ENCODE results near the gene OGN. TPM values are rescaled to one million over a fixed set of nuclear protein-coding genes. Genes with fewer than 3 reads are reported as not detected.

Gene OGN
- total and polyA plus RNA-seq, 2 of the 13 experiments (the other 11 are each of a cell fraction or from before 2014, with no cell fraction given) = not detected

DNA sequence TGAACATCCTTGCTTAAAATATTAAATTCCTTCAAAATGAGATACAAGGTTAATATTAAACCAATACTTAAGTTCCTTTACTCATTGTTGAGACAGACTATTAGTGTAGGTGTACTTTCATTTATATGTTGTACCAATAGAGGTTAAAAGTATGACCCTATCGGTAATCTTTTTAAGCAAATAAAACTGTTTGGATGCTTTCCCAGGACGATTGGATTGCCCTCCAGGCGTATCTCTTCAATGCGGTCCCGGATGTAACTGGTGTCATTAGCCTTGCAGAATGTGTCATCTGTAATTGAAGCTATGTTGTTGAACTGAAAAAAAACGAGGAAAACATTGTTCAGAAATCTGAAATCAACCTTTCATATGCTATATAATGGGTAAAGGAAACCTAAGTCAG is 18.9 kb downstream of the OGN start:
- ATAC-seq = no peak
- ChIA-PET POLR2A (no interaction called here), CTCF (ENCODE audit: low intra/inter-chr PET ratio, low total read pairs) (no interaction called here)
- intact Hi-C loops (cut with micrococcal nuclease; ENCODE audit: unreplicated experiment) (no loop called here), in situ Hi-C loops (cut with HindIII; ENCODE audit: extremely low pct_ligation_motif_present, low pct_unique_long_range_greater_than_20kb) (no loop called here)
- BruUV-seq (replicated peaks) = no TSS peak
- Histone ChIP-seq H2AFZ (ENCODE audit: low read length) (no peak overlapping the region), H3K27me3 (ENCODE audit: control insufficient read depth in 1 of 2, insufficient read depth in 2 of 2, low read length in 2 of 2) (no peaks in the 10 kb centered on the region), H3K4me2 (ENCODE audit: low read depth, low read length) (no peak overlapping the region), H3K36me3 (replicated peaks in 1 of 2; ENCODE audit: control insufficient read depth in 1 of 2, insufficient read depth in 2 of 2, low read length in 2 of 2) (no peaks in the 10 kb centered on the region), H3K9me3 (ENCODE audit: low read length) (no peaks in the 10 kb centered on the region), H3K79me2 (ENCODE audit: insufficient read depth, low read length) (no peaks in the 10 kb centered on the region), H4K20me1 (ENCODE audit: insufficient read depth, low read length) (no peaks in the 10 kb centered on the region), H3K9ac (ENCODE audit: insufficient read depth, low read depth, low read length) (no peak overlapping the region), H3K4me1 (ENCODE audit: insufficient read depth, low read length) (no peaks in the 10 kb centered on the region), H3K4me3 (replicated peaks in 1 of 3; ENCODE audit: insufficient read depth in 1 of 3, low read depth in 2 of 3, low read length in 3 of 3) (no peak overlapping the region), H3K27ac (ENCODE audit: extremely low read length, insufficient read depth, low read length) (no peak overlapping the region)
- no peak for DNase-seq (ENCODE audit: low spot score)
- FAIRE-seq = no peak
- TF ChIP-seq ZNF225 (CRISPR knock-in tag; IDR thresholded peaks at IDR 0.05) = no peak
- TF ChIP-seq SRSF9 (IDR thresholded peaks at IDR 0.05; ENCODE audit: borderline replicate concordance, insufficient read depth, low read depth, low read length, poor library complexity, severe bottlenecking) = no peak
- no peak for TF ChIP-seq ZFP36L1 (CRISPR knock-in tag; IDR thresholded peaks at IDR 0.05)
- no peak for TF ChIP-seq ZNF138 (CRISPR knock-in tag; IDR thresholded peaks at IDR 0.05; ENCODE audit: low read depth)
- TF ChIP-seq DNMT3B (CRISPR knock-in tag; conservative IDR thresholded peaks at IDR 0.05) = no peak
- TF ChIP-seq, protein P1, sequence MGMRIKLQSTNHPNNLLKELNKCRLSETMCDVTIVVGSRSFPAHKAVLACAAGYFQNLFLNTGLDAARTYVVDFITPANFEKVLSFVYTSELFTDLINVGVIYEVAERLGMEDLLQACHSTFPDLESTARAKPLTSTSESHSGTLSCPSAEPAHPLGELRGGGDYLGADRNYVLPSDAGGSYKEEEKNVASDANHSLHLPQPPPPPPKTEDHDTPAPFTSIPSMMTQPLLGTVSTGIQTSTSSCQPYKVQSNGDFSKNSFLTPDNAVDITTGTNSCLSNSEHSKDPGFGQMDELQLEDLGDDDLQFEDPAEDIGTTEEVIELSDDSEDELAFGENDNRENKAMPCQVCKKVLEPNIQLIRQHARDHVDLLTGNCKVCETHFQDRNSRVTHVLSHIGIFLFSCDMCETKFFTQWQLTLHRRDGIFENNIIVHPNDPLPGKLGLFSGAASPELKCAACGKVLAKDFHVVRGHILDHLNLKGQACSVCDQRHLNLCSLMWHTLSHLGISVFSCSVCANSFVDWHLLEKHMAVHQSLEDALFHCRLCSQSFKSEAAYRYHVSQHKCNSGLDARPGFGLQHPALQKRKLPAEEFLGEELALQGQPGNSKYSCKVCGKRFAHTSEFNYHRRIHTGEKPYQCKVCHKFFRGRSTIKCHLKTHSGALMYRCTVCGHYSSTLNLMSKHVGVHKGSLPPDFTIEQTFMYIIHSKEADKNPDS (CRISPR knock-in tag; IDR thresholded peaks at IDR 0.05) = no peak
- no peak for TF ChIP-seq ZNF605 (CRISPR knock-in tag; IDR thresholded peaks at IDR 0.05)
- 79% methylated on average over 6 of the region's 6 CpGs for WGBS (ENCODE audit: low lambda C conversion rate)

DNA sequence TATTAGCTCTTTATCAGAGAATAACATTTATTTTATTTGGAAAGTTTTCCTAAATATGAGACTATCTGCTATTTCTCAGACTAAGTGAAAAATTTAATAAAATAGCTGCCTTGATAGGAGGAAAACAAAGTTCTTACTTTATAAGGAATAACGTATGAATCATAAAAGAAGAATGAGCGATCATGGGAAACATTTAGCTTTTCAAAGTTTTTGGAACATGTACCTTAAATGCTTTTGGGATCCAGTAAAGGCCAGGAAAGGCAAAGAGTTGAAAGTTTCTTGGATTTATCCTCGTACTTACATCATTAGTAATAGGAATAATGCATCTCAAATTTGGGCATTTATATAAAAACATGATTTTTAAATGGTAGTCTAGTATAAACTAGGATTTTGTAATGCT is 19.4 kb downstream of the OGN start:
- intact Hi-C loops (cut with micrococcal nuclease; ENCODE audit: unreplicated experiment) = no loop called here
- H3K4me1 ChIP-seq (ENCODE audit: insufficient read depth, low read length) = no peaks in the 10 kb centered on the region
- no peak overlapping the region for H3K27ac ChIP-seq (ENCODE audit: extremely low read length, insufficient read depth, low read length)
- CTCF ChIA-PET (ENCODE audit: low intra/inter-chr PET ratio, low total read pairs) = no interaction called here
- H3K4me2 ChIP-seq (ENCODE audit: low read depth, low read length) = no peak overlapping the region
- DNase-seq (ENCODE audit: low spot score) (no peak), ATAC-seq (no peak), FAIRE-seq (no peak)
- no peaks in the 10 kb centered on the region for H3K27me3 ChIP-seq (ENCODE audit: control insufficient read depth in 1 of 2, insufficient read depth in 2 of 2, low read length in 2 of 2)
- H4K20me1 ChIP-seq (ENCODE audit: insufficient read depth, low read length) = no peaks in the 10 kb centered on the region
- no peaks in the 10 kb centered on the region for H3K79me2 ChIP-seq (ENCODE audit: insufficient read depth, low read length)
- H2AFZ ChIP-seq (ENCODE audit: low read length) = no peak overlapping the region
- in situ Hi-C loops (cut with HindIII; ENCODE audit: extremely low pct_ligation_motif_present, low pct_unique_long_range_greater_than_20kb) = no loop called here
- WGBS (ENCODE audit: low lambda C conversion rate) = 79% methylated on average over 3 of the region's 3 CpGs
- H3K9me3 ChIP-seq (ENCODE audit: low read length) = no peaks in the 10 kb centered on the region
- no peak overlapping the region for H3K4me3 ChIP-seq (replicated peaks in 1 of 3; ENCODE audit: insufficient read depth in 1 of 3, low read depth in 2 of 3, low read length in 3 of 3)
- POLR2A ChIA-PET = no interaction called here
- H3K36me3 ChIP-seq (replicated peaks in 1 of 2; ENCODE audit: control insufficient read depth in 1 of 2, insufficient read depth in 2 of 2, low read length in 2 of 2) = no peaks in the 10 kb centered on the region
- BruUV-seq (replicated peaks) = no TSS peak
- H3K9ac ChIP-seq (ENCODE audit: insufficient read depth, low read depth, low read length) = no peak overlapping the region
- TF ChIP-seq ZNF337 (CRISPR knock-in tag; IDR thresholded peaks at IDR 0.05; ENCODE audit: borderline replicate concordance, low read depth) (no peak), REL (CRISPR knock-in tag; conservative IDR thresholded peaks at IDR 0.05) (no peak), TBX2 (CRISPR knock-in tag; IDR thresholded peaks at IDR 0.05; ENCODE audit: borderline replicate concordance) (no peak), AKAP8 (CRISPR knock-in tag; IDR thresholded peaks at IDR 0.05) (no peak), SMAD9 (CRISPR knock-in tag; IDR thresholded peaks at IDR 0.05) (no peak), PAF1 (CRISPR knock-in tag; IDR thresholded peaks at IDR 0.05) (no peak), KLF12 (CRISPR knock-in tag; IDR thresholded peaks at IDR 0.05; ENCODE audit: borderline replicate concordance) (no peak), ZNF629 (CRISPR knock-in tag; conservative IDR thresholded peaks at IDR 0.05) (no peak)

All from HepG2 (cell line).